GM12801 (cell line): ENCODE results near the gene ARF6.

ENCODE experiments used
- CTCF ChIP-seq: IDR thresholded peaks from one replicate; pipeline ENCODE4 v1.5.1; 2011; ENCODE audit warnings: control low read depth; ENCODE audit not compliant: insufficient read length; ENCODE audit errors: extremely low read depth

ARF6 gene

GRCh38 chr14:49939884-49940510 is 47.1 kb downstream of the ARF6 start:
- no peak for TF ChIP-seq CTCF

- no peak for TF ChIP-seq CTCF
Observed at GRCh38 chr14:49940808-49941421, 48.0 kb downstream of the ARF6 start.

GRCh38 chr14:49942090-49942489 is 49.2 kb downstream of the ARF6 start:
- TF ChIP-seq CTCF = no peak

- no peak for TF ChIP-seq CTCF
Observed at GRCh38 chr14:49944501-49944900, 51.6 kb downstream of the ARF6 start.

GRCh38 chr14:49945448-49946319 is 52.8 kb downstream of the ARF6 start:
- TF ChIP-seq CTCF = no peak
